Left ventricle myocardium superior (tissue), 1 donor: ENCODE measurements around the gene HOMER2. TPM values are rescaled to one million over a fixed set of nuclear protein-coding genes. Genes with fewer than 3 reads are reported as not detected.
A peak's percentile ranks its signal among the peaks of the same experiment; 100 is the strongest.
"Not testable (repeated sequence)": the region's sequence is repeated elsewhere in the genome, so short reads cannot be mapped to it uniquely, and the experiment has no call there.

Experiments
- ATAC-seq: fragments of 200-7000 bp; cut with Tn5 transposase; one replicate; pipeline ENCODE4 v1.9.1; 2020; ENCODE audit warnings: mild to moderate bottlenecking, moderate library complexity
- DNase-seq: peaks from one replicate; pipeline ENCODE4 v3.0.0-alpha.2; 2020
- intact Hi-C: fragments of 100-400 bp; cut with micrococcal nuclease; formaldehyde crosslinking; loops from one replicate; pipeline ENCODE4 v1.11.0; 2022
- total RNA-seq: library from RNA; stranded (reverse); fragmentation: NEBNext Ultra II Directional; extraction: Animal tissue kit (Norgen Biotek cat#: 25700); gene quantifications from one replicate; pipeline ENCODE4 v1.2.1, GENCODE V29; 2021
- donor health status: DM: no; HTN: yes; CAD: no; lungs with severe emphysema.

HOMER2 gene
- total RNA-seq, 1 donor from 2014 or later = 59.4 TPM

- DNase-seq = no peak
- intact Hi-C loops = no loop called here
- ATAC-seq = no peak
These were observed 77.0 kb downstream of the HOMER2 start for GRCh38 chr15:82875411-82876003.

GRCh38 chr15:82874961-82875360, 77.6 kb downstream of the HOMER2 start:
- ATAC-seq (no peak), DNase-seq (no peak)
- intact Hi-C loops = no loop called here

- intact Hi-C loops = no loop called here
- DNase-seq = no peak
- no peak for ATAC-seq
These were observed 78.3 kb downstream of the HOMER2 start for GRCh38 chr15:82874267-82874666.

- ATAC-seq = peak; percentile 96
- intact Hi-C loops = no loop called here
- DNase-seq = peak; percentile 63
These were observed 79.4 kb downstream of the HOMER2 start for GRCh38 chr15:82873000-82873680.

- intact Hi-C loops = no loop called here
- DNase-seq (no peak), ATAC-seq (no peak)
These were observed 80.6 kb downstream of the HOMER2 start for GRCh38 chr15:82871832-82872484.

GRCh38 chr15:82871358-82871757, 81.2 kb downstream of the HOMER2 start:
- no peak for DNase-seq
- intact Hi-C loops = no loop called here
- peak; percentile 9 for ATAC-seq

GRCh38 chr15:82870727-82871320, 81.7 kb downstream of the HOMER2 start:
- no peak for ATAC-seq
- intact Hi-C loops = no loop called here
- no peak for DNase-seq

GRCh38 chr15:82865981-82866380, 86.5 kb downstream of the HOMER2 start:
- intact Hi-C loops = loop anchor here (10.0 kb wide), 1 partner anchor 119 kb away; the partner anchor contains the start of gene RAMAC
- DNase-seq = not testable (repeated sequence)

GRCh38 chr15:82865581-82865980, 86.9 kb downstream of the HOMER2 start:
- ATAC-seq, DNase-seq: not testable (repeated sequence)
- intact Hi-C loops = loop anchor here (10.0 kb wide), 1 partner anchor 119 kb away; the partner anchor contains the start of gene RAMAC

More at GRCh38 chr15:82865981-82866380, 86.5 kb downstream of the HOMER2 start:
- not testable (repeated sequence) for ATAC-seq

GRCh38 chr15:82864967-82865366, 87.6 kb downstream of the HOMER2 start:
- intact Hi-C loops = loop anchor here (10.0 kb wide), 1 partner anchor 120 kb away; the partner anchor contains the start of gene RAMAC

GRCh38 chr15:82862886-82863285, 89.6 kb downstream of the HOMER2 start:
- DNase-seq = no peak
- no peak for ATAC-seq
- intact Hi-C loops = loop anchor here (10.0 kb wide), 1 partner anchor 122 kb away; the partner anchor contains the start of gene RAMAC

More at GRCh38 chr15:82864967-82865366, 87.6 kb downstream of the HOMER2 start:
- no peak for ATAC-seq
- no peak for DNase-seq

- intact Hi-C loops = no loop called here
- ATAC-seq (no peak), DNase-seq (no peak)
These were observed 93.6 kb downstream of the HOMER2 start for GRCh38 chr15:82858932-82859331.

- ATAC-seq = no peak
- intact Hi-C loops = no loop called here
- DNase-seq = no peak
These were observed 95.9 kb downstream of the HOMER2 start for GRCh38 chr15:82856397-82857170.

GRCh38 chr15:82855286-82856100, 97.0 kb downstream of the HOMER2 start:
- no peak for ATAC-seq
- intact Hi-C loops = no loop called here

GRCh38 chr15:82854554-82854953, 98.0 kb downstream of the HOMER2 start:
- DNase-seq (no peak), ATAC-seq (no peak)
- intact Hi-C loops = no loop called here

More at GRCh38 chr15:82855286-82856100, 97.0 kb downstream of the HOMER2 start:
- DNase-seq = no peak

GRCh38 chr15:82852941-82853561, 99.5 kb downstream of the HOMER2 start:
- no peak for ATAC-seq
- DNase-seq = no peak
- intact Hi-C loops = no loop called here

GRCh38 chr15:82851981-82852511, 100.5 kb downstream of the HOMER2 start:
- intact Hi-C loops = no loop called here
- DNase-seq = no peak
- ATAC-seq = no peak
